HG03108 (cell line): ENCODE results near the gene WNK2.
"Not testable (repeated sequence)": the region's sequence is repeated elsewhere in the genome, so short reads cannot be mapped to it uniquely, and the experiment has no call there.

ENCODE experiments used
- ATAC-seq: cut with Tn5 transposase; IDR thresholded peaks from one replicate; pipeline ENCODE4 v1.9.1; 2021; ENCODE audit warnings: moderate library complexity; ENCODE audit not compliant: unreplicated experiment

Gene WNK2

GRCh38 chr9:93233033-93233432 is 49.1 kb downstream of the WNK2 start:
- no peak for ATAC-seq

- ATAC-seq, result no peak
Observed at GRCh38 chr9:93234600-93234999, 50.7 kb downstream of the WNK2 start.

DNA sequence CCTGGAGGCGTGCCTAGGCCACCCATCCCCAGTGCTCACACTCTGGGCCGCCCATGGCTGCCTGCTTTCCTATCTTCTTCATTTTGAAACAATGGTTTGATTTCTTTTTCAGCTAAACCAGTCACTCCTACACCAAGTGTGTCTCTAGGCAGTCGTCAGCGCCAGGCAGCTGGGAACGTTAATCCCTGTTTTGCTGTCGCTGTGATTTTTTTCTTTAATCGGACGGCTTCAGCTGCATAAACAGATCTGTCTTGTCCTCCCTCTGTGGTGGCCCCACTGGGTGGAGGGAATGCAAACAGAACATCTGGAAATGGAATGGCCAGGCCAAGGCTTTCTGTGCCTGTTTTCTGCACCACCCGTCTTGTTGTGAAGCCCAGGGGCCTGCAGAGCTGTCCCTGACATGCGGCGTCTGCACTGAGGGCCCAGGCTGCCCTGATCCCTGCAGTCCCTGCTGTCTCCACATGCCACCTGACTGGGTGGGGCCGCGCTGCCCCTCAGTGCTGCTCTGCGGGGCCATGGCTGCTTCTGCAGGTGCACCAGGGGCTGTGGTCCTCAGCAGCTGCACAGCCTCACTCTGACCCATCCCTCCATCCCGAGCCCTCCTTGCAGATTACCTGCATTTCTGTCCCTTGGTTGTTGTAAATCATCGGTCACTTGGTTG is 51.5 kb downstream of the WNK2 start:
- no peak for ATAC-seq

DNA sequence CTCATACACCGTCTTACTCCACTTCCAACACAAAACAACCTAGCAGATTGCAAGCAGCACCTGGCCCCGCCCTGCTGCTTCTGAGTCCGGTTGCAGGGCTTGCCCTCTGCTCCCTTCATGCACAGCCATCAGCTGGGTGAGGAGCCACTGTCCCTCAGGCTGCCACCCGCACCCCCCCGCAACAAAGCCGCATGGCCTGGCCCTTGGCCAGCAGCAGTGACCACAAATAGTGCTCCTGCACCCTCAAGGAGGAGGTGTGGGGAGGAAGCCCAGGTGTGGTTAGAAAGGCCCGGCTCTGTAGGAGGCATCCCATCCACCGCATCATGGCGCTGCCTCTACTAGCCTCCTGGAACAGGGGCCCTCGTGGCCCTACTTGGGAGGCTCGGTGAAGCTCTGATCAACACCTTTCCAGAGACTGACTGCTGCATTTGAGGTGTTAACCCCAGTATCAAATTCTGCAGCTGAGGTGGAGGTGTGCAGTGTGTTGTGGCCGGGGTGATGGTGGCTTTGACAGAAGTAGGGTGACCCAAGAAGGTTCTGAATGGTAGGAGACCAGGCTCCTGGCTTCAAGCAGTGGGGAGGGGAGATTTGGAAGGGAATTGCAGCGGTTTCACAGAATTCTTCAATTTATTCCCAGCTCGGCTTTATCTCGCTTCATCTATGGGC is 52.7 kb downstream of the WNK2 start:
- ATAC-seq, result no peak

DNA sequence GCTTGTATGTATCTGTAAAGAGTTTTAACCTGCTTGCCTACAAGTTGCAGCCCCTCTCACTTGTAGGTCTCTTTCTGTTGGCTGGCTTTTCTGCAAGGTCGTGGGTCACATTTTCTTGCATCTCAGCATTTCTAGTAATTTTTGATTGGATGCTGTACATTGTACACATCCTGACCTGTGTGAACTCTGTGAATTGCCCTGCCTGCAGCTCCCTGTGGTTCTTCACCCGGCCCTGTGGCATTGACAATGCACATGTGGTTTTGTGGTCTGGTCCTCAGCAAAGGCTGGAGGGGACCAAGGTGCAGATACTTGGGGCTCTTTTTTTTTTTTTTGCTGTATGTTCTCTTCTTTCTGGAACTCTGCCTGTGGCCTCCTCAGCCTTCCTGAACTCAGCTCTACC is 53.6 kb downstream of the WNK2 start:
- ATAC-seq, result no peak

DNA sequence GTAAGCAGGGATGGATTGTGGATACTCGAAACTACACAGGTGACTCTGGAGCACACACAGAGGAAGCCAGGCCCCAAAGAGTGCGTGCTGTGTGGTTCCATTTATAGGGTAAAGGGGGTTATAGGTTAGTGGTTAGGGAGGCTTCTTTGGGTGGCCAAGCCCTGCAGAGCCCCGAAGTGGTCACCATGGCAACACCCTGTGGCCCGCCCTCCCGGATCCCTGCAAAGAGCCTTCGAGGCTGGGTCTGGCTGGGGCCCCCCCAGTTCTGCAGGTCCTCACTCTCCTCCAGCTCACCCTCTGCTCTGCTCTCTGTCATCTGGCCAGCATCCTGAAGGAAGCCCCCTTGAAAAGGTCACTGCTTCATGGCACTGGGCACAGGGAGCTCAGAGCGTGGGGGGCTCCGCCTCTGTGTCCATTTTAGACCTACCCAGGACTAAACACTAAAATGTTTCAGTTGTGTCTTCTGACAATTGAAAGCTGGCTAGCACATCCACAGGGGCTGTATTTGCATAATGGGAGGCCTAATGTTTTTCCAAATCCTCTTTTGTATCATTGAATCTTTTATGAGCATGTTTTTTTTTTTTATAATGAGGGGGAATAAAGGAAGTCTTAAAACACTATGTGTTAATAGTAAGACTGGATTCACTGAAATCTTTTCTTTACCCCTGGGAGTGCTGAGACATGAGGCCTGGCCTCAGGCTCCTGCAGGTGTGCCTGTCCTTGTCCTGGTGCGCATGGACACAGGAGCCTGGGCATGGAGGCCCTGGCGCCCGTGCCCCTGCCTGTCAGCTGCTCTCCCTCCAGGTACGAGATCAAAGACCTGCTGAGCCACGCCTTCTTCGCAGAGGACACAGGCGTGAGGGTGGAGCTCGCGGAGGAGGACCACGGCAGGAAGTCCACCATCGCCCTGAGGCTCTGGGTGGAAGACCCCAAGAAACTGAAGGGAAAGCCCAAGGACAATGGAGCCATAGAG is 55.3 kb downstream of the WNK2 start:
- no peak for ATAC-seq

DNA sequence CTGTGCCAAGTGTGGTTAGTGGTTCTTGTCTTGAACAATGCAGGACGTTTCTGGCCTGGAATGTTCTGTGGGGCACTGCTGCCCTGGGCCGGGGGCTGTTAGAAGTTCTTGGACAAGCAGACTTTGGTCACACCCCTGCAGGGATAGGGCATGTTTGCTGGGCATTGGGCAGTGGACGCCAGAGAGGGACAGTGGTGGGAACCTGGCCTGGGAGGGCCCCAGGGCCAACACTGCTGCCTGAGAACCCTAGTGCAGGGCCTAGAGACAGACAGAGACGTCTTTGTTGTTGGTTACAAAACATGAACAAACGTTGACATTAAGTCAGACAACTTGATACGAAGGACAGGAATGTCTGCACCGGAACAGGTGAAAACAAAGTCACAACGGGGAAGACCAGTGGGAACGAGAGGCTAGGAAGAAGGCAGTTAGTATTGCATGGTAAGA is 57.0 kb downstream of the WNK2 start:
- ATAC-seq, result no peak

DNA sequence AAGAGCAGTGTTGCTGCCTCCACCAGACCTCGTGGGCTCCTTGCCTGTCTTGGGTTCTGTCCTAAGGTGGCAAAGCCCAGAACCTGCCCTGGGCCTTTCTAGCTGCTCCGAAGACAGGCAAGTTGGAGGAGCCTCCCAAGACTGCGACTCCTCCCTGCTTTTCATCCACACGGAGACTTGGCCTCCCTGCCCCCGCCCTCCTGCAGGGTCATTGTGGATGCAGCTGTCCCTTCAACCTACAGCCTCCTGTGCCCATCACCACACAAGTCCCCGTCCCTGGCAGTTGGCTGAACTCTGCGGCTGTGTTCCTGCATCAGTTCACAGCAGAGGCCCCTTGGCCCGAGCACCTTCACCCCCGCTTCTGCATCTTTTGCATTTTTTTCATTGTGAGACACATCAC is 59.2 kb downstream of the WNK2 start:
- ATAC-seq, result no peak

DNA sequence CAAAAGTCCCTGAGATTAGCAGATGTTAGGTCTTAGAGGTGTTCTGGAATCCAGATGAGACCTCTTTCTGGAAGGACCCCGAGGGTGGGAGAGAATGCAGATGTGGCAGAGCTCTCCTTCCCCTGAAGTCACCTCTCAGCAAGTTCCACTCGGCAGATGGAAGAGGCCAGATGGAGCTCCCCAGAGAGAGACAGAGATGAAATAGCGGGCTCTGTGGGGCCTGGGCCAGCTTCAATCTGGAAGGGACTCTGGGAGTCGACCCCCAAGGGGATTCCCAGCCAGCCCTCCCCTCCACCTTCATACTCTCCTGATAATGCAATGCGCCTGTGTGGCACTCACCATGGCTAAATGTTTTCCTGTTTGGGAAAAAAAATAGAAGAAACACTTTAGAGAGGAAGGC is 60.2 kb downstream of the WNK2 start:
- ATAC-seq, result no peak

- ATAC-seq, result no peak
Observed at GRCh38 chr9:93244510-93245436, 60.8 kb downstream of the WNK2 start.

DNA sequence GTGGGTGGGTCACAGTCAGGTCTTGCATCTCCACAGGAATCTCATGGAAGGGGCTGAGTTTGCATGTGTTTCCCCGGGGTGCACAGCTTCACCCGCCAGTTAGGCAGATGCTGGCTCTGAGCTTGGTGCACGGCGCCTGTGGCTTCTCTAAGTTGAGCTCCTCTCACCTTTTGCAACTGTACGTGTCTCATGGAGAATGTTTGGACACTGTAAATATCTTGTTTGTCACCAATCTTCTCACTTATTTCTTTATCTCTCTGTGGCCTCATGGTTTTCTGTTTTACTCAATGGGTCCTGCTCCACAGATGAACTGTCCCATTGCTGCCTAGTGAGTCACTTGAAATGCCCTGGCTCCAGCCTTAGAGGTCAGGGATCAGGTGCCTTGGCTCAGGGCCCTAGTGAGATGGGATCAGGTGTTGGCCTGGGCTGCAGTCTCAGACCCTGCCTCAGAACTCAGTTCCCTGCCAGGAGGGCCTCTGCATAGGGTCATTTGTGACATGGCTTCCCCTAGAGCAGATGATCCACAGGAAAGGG is 61.6 kb downstream of the WNK2 start:
- ATAC-seq, result no peak

- ATAC-seq, result no peak
Observed at GRCh38 chr9:93246111-93246510, 62.2 kb downstream of the WNK2 start.

DNA sequence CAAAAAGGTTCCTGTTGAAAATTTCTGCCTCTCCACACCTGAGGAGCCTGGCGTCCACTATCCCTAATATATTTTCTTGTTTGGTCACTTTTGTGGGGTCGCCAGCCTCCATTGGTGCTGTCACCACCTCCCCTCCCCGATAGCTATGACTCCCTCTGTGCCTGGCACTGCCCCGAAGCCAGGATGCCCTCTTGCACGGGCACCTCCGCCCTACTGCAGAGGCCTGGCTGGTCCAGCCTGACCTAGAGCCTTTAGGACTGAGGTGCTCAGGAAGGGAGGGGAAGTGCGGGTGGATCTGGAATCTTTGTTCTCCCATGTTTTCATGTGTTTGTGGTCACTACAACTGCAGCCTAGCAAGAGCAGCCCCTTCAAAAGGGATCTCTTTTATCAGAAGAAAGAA is 62.6 kb downstream of the WNK2 start:
- no peak for ATAC-seq

GRCh38 chr9:93247099-93247865 is 63.3 kb downstream of the WNK2 start:
- no peak for ATAC-seq

GRCh38 chr9:93247892-93248291 is 64.0 kb downstream of the WNK2 start:
- no peak for ATAC-seq

GRCh38 chr9:93248386-93249040 is 64.6 kb downstream of the WNK2 start:
- ATAC-seq, result no peak

- no peak for ATAC-seq
Observed at GRCh38 chr9:93250185-93250584, 66.2 kb downstream of the WNK2 start.

DNA sequence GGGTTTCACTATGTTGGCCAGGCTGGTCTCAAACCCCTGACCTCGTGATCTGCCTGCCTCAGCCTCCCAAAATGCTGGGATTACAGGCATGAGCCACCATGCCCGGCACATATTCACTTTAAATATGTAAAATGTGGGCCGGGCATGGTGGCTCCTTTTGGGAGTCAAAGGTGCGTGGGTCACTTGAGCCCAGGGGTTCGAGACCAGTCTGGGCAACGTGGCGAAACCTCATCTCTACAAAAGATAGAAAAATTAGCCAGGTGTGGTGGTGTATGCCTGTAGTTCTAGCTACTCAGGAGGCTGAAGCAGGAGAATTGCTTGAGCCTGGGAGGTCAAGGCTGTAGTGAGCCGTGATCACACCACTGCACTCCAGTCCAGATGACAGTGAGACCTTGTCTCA is 67.4 kb downstream of the WNK2 start:
- not testable (repeated sequence) for ATAC-seq
